Left ventricle myocardium inferior (tissue), 1 donor: ENCODE measurements around the gene PCDHB3. TPM values are rescaled to one million over a fixed set of nuclear protein-coding genes. Genes with fewer than 3 reads are reported as not detected.

Experiments
- total RNA-seq: library from RNA; stranded (reverse); fragmentation: NEBNext Ultra II Directional; extraction: Animal tissue kit (Norgen Biotek cat#: 25700); gene quantifications from one replicate; pipeline ENCODE4 v1.2.1, GENCODE V29; 2021
- donor health status: DM: no; HTN: yes; CAD: no; lungs with severe emphysema.

Gene PCDHB3
- total RNA-seq, 1 donor from 2014 or later: 0.77 TPM

Other genes starting within 250 kb of the PCDHB3 start
- 0.05 TPM for gene PCDHA10, start 244.6 kb upstream of the PCDHB3 start, total RNA-seq
- gene PCDHA11, start 231.5 kb upstream of the PCDHB3 start, total RNA-seq: not detected
- gene PCDHA12, start 225.2 kb upstream of the PCDHB3 start, total RNA-seq: not detected
- not detected for gene PCDHA13, start 218.3 kb upstream of the PCDHB3 start, total RNA-seq
- not detected for gene PCDHAC1, start 174.2 kb upstream of the PCDHB3 start, total RNA-seq
- 0.36 TPM for gene PCDHAC2, start 134.0 kb upstream of the PCDHB3 start, total RNA-seq
- not detected for gene PCDHB1, start 49.1 kb upstream of the PCDHB3 start, total RNA-seq
- gene PCDHB2, start 5.9 kb upstream of the PCDHB3 start, total RNA-seq: 1.1 TPM
- gene PCDHB4, start 21.3 kb downstream of the PCDHB3 start, total RNA-seq: 0.80 TPM
- gene PCDHB5, start 34.7 kb downstream of the PCDHB3 start, total RNA-seq: 2.3 TPM
- 0.14 TPM for gene PCDHB6, start 49.6 kb downstream of the PCDHB3 start, total RNA-seq
- gene PCDHB7, start 72.2 kb downstream of the PCDHB3 start, total RNA-seq: 0.55 TPM
- 2.1 TPM for gene PCDHB8, start 77.3 kb downstream of the PCDHB3 start, total RNA-seq
- 1.4 TPM for gene PCDHB16, start 81.9 kb downstream of the PCDHB3 start, total RNA-seq
- 1.2 TPM for gene PCDHB9, start 86.7 kb downstream of the PCDHB3 start, total RNA-seq
- gene PCDHB10, start 91.9 kb downstream of the PCDHB3 start, total RNA-seq: 0.63 TPM
- gene PCDHB11, start 99.2 kb downstream of the PCDHB3 start, total RNA-seq: 0.77 TPM
- gene PCDHB12, start 108.2 kb downstream of the PCDHB3 start, total RNA-seq: 0.69 TPM
- 2.5 TPM for gene PCDHB13, start 113.4 kb downstream of the PCDHB3 start, total RNA-seq
- 1.9 TPM for gene PCDHB14, start 122.9 kb downstream of the PCDHB3 start, total RNA-seq
- 2.8 TPM for gene PCDHB15, start 144.9 kb downstream of the PCDHB3 start, total RNA-seq
- not detected for gene SLC25A2, start 203.6 kb downstream of the PCDHB3 start, total RNA-seq
- gene TAF7, start 220.3 kb downstream of the PCDHB3 start, total RNA-seq: 108 TPM
- 3.1 TPM for gene PCDHGA1, start 230.0 kb downstream of the PCDHB3 start, total RNA-seq
- gene PCDHGA2, start 238.3 kb downstream of the PCDHB3 start, total RNA-seq: 7.8 TPM
- gene PCDHGA3, start 243.4 kb downstream of the PCDHB3 start, total RNA-seq: 12.2 TPM
- gene PCDHGB1, start 249.6 kb downstream of the PCDHB3 start, total RNA-seq: 5.7 TPM